ENCODE measurements around the gene FAM221B. TPM values are rescaled to one million over a fixed set of nuclear protein-coding genes. Genes with fewer than 3 reads are reported as not detected.

Gene FAM221B
- total RNA-seq, 4 donors from 2014 or later, result not detected

GRCh38 chr9:35842795-35843194, 14.3 kb upstream of the FAM221B start:
- WGBS, 2 donors (ENCODE audit: low coverage in 1 of 2), result 93% methylated on average over 2 to 3 of the region's 3 CpGs
- H3K27me3 ChIP-seq, result no peaks in the 10 kb centered on the region
- peaks cover 2 to 57% (median 24%) of the 10 kb centered on the region in 3 donors for H3K4me1 ChIP-seq
- H3K9me3 ChIP-seq, result no peaks in the 10 kb centered on the region
- ATAC-seq, result no peak
- no peak overlapping the region for H3K4me3 ChIP-seq
- peak overlapping the region in 3 of 4 donors; percentile 80 to 86 (median 83) for H3K27ac ChIP-seq
- H3K36me3 ChIP-seq, result peaks cover 0 to 35% of the 10 kb centered on the region in 2 donors
- no peak for TF ChIP-seq CTCF (IDR thresholded peaks at IDR 0.05)
- TF ChIP-seq EP300 (IDR thresholded peaks at IDR 0.05), result no peak
- no peak for TF ChIP-seq POLR2A (IDR thresholded peaks at IDR 0.05)
- TF ChIP-seq POLR2AphosphoS5 (IDR thresholded peaks at IDR 0.05), result no peak

GRCh38 chr9:35842020-35842745, 13.7 kb upstream of the FAM221B start:
- no peak overlapping the region for H3K4me3 ChIP-seq
- WGBS, 2 donors (ENCODE audit: low coverage in 1 of 2), result 60 to 87% methylated on average over 2 to 3 of the region's 17 CpGs
- H3K27me3 ChIP-seq, result no peaks in the 10 kb centered on the region
- H3K4me1 ChIP-seq, result peaks cover 2 to 50% (median 24%) of the 10 kb centered on the region in 3 donors
- H3K27ac ChIP-seq, result peak overlapping the region in 2 of 4 donors; percentile 83 to 86
- H3K36me3 ChIP-seq, result peaks cover 0 to 29% of the 10 kb centered on the region in 2 donors
- ATAC-seq, result no peak
- TF ChIP-seq CTCF (IDR thresholded peaks at IDR 0.05) (no peak), EP300 (IDR thresholded peaks at IDR 0.05) (no peak), POLR2A (IDR thresholded peaks at IDR 0.05) (no peak), POLR2AphosphoS5 (IDR thresholded peaks at IDR 0.05) (no peak)
- H3K9me3 ChIP-seq, result no peaks in the 10 kb centered on the region

- ATAC-seq, result no peak
- 0% methylated on average over 1 of the region's 5 CpGs; no CpG with 5 or more reads in 1 of the 2 donors for WGBS, 2 donors (ENCODE audit: low coverage in 1 of 2)
- no peaks in the 10 kb centered on the region for H3K9me3 ChIP-seq
Observed at GRCh38 chr9:35841645-35841900, 13.0 kb upstream of the FAM221B start.

GRCh38 chr9:35840881-35841644, 12.5 kb upstream of the FAM221B start:
- H3K27ac ChIP-seq, result no peak overlapping the region
- peaks cover 0 to 18% of the 10 kb centered on the region in 2 donors for H3K36me3 ChIP-seq
- 100% methylated on average over 5 of the region's 15 CpGs; no CpG with 5 or more reads in 1 of the 2 donors for WGBS, 2 donors (ENCODE audit: low coverage in 1 of 2)
- H3K4me3 ChIP-seq, result no peak overlapping the region
- H3K27me3 ChIP-seq, result no peaks in the 10 kb centered on the region
- no peak for TF ChIP-seq POLR2A (IDR thresholded peaks at IDR 0.05)
- no peak for TF ChIP-seq POLR2AphosphoS5 (IDR thresholded peaks at IDR 0.05)
- no peak for TF ChIP-seq CTCF (IDR thresholded peaks at IDR 0.05)
- no peak for TF ChIP-seq EP300 (IDR thresholded peaks at IDR 0.05)
- H3K9me3 ChIP-seq, result no peaks in the 10 kb centered on the region
- peaks cover 2 to 39% (median 16%) of the 10 kb centered on the region in 3 donors for H3K4me1 ChIP-seq
- ATAC-seq, result no peak

More at GRCh38 chr9:35841645-35841900, 13.0 kb upstream of the FAM221B start:
- no peaks in the 10 kb centered on the region for H3K27me3 ChIP-seq
- no peak overlapping the region for H3K27ac ChIP-seq
- TF ChIP-seq POLR2A (IDR thresholded peaks at IDR 0.05) (no peak), CTCF (IDR thresholded peaks at IDR 0.05) (no peak), POLR2AphosphoS5 (IDR thresholded peaks at IDR 0.05) (no peak), EP300 (IDR thresholded peaks at IDR 0.05) (no peak)
- H3K4me3 ChIP-seq, result no peak overlapping the region
- peaks cover 0 to 23% of the 10 kb centered on the region in 2 donors for H3K36me3 ChIP-seq
- H3K4me1 ChIP-seq, result peaks cover 2 to 44% (median 21%) of the 10 kb centered on the region in 3 donors
